UCSD-AML1 (cell line): ENCODE measurements around the gene SLC49A4.

Experiments
- DNase-seq: peaks from one replicate; lab custom pipeline; 2025; ENCODE audit not compliant: unreplicated experiment; lab: John Stamatoyannopoulos, UW

Gene SLC49A4

DNA sequence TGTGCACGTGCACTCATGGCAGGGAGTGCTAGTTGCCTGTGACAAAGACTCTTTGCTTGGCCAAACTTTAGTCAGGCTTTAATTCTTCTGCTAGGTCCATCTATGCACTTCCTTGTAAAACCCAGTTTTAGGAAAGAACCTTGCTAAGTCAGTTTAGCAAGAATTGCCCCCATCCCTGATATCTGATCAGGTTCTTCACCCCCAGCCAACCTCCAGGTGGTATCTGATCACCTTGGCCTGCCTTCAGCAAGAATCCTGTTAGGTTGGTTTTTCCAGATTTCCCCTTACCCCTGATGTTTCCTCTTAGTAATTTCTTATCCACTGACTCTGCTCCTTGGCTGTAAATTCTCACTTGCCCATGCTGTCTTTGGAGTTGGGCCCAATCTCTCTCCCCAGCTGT is 9.6 kb upstream of the SLC49A4 start:
- DNase-seq, result no peak

DNA sequence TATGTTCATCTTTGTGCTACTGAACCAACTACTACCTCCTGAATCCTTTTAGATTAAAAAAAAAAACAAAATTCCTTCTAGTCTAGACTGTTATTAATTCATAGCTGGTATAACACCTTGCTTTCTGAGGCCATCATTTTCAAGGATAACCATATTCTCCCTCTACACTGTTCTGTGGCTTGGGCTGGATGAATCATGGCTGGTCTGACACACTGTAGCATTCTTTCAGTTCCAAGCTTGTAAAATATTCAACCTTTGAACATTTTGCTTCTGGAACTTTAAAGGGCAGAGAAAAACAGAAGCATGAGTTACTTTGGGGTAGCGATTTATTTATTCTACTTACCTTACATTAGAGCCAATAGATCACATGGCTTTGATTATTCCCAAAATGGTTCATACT is 8.8 kb upstream of the SLC49A4 start:
- DNase-seq, result no peak

DNA sequence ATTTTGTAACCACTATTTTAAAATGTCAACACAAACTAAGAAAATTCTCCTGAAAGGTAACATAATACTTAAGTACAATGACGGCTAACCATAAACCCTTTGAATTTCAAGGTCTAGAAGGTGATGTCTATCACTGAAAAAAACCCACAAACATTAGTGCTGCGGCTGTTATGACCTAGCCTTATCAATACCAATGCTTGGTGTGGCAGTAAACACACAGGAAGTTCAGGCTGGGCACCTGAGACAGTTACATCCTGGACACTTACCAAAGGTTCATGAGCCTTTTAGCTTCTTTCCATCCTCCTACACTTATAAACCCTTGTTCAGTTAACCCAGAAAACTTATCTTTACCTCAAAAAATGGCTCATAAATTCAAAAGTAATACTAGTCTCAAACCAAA is 7.0 kb upstream of the SLC49A4 start:
- no peak for DNase-seq

DNA sequence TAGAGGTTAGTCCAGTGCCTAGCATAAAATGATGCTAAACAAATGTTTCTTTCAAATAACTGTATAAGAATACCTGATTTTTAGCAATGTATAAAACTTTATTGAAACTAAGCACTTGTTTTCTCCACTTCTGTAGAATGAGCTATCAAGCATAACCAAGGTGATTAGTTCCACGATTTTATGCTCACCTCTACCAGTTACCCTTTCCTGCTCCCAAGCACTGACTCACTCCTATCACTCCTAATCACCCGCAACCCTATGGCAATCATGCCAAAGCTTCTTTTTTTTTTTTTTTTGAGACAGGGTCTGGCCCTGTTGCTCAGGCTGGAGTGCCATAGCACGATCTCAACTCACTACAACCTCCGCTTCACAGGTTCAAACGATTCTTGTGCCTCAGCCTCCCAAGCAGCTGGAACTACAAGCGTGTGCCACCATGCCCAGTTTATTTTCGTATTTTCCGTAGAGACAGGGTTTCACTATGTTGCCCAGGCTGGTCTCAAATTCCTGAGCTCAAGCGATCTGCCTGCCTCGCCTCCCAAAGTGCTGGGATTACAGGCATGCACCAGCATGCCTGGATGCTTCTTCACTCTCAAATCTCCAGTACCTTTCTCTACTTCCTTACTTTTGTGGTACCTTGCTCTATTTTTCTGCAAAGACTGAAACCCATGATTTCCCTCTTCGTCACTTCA is 5.1 kb upstream of the SLC49A4 start:
- DNase-seq, result no peak

DNA sequence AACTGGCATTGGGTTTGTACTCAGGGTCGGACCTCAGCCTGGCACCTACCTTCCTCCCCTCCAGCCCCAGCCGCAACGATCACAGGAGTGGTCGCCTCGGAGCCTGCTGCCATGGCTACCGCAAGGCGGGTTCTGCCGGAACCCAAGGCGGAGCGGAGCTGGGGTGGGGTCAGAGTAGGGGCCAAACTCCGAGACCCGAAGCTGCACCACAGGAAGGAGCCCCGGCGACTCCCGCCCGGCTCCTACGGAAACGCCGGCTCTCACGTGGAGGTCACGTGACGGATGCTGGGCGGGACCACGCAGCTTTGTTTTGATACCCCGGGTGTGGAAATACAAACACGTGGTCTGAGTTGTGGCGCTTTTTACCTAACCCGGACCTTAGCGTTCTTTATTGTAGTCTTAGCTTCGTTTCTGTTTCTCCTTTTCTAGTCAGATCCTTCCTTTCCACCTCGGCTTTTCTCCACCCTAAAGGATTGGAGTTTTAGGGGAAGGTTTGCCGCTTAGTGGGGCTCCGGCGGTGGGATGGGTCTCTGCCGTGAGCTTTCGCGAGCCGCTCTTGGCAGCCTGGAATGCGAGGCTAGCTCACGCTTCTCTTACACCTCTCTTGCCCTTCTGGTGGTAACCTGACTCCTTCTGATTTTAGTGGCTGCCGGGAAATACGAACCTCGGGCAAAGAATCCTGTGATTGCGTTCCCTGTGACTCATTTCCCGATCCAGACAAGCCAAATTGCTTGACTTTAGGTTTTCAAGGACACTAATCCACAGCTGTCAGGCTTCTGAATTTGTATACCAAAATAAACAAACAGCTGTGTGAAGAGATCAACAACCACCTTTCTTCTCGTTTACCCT is 1.1 kb upstream of the SLC49A4 start, which contains the start of gene HSPBAP1:
HSPBAP1 (minus strand) TSS at position 264 of the 849 bp plus-strand sequence; CDS start at position 113, 151 bp downstream.
- DNase-seq, result no peak

DNA sequence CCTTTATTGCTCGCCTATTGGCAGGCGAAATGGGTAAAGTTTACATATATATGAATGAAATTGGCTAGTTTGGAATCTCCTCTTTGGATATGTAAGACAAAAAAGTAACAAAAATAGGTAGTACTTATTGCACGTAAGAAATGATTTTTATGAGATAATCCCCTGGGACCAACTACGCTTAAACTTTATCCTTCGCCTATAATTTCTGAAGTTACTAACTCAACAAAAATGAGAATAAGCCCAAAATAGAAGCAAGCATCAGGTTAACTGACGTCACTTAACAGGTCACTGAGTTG is 438 bp upstream of the SLC49A4 start:
- no peak for DNase-seq

DNA sequence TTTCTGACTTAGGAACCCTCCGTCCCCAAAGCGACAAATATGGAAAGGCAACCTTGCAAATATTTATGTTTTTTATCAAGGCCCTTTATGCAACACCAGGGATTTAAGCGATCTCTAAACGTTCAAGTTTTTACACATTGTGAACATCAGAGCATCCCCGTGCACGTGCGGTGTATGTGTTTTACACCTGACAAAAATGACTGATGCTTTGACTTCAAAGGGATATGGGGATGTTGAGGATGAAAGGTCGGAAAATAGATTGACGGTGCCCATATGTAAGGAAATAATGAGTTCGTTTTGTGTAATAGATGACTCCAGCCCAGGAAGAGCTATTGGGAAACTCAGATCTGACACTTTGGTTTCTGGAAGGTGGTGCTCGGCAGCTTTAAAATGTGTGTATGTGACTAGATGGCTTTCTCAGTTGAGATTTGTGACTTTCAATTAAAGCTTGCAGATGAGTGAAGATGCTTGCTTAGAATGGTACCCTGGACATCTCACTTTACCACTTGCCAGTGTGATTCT is 866 bp downstream of the SLC49A4 start:
- DNase-seq, result no peak

DNA sequence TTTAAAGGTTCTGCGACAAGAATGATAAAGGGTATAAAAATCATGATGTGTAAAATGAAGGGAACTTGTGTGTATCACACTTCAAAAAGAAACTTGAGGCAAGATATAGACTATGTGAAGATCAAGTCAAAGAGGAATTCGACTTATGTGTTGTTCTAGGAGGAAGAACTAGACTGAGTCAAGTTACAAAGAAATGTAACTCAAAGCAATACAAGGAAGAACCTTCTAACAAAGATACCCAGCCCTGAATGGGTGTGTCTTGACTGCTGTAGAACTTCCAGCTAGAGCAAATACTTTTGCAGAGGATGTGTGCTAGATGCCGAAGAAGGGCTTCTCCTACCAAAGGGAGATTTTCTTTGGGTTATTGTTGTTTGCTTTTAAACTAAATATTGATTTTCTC is 2.4 kb downstream of the SLC49A4 start:
- no peak for DNase-seq

DNA sequence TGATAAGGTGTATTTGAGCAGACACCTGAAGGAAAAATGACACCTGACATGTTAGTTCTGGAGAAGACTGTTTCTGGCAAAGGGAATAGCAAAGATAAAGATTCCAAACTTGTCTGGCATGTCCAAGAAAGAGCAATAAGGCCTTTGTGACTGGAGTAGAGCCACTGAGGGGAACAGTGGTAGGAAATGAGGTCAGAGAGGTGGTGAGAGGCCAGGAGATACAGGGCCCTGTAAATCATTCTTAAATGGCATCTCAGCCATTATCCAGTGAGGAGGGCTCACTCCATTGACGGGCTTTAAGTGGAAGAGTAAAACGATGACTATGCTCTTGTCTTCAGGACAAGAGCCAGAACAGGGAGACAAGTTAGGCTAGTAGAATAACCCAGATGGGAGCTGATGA is 4.5 kb downstream of the SLC49A4 start:
- no peak for DNase-seq

DNA sequence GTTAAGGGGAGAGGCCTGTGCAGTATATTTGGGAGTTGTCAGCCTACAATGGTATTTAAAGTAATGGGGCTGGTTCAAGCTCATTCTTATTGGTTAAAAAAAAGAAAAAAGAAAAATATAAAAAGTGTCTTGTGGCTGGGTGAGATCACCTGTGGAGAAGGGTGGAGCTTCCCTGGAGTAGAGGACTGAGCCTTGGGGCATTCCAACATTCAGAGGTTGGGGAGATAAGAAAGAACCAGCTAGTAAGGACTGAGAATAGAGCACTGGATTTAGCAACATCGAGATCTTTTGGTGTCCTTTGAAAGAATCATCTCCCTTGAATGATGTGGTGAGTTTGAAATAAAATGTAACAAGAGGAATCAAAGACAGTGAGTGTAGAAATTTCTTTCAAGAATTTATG is 5.2 kb downstream of the SLC49A4 start:
- DNase-seq, result no peak

DNA sequence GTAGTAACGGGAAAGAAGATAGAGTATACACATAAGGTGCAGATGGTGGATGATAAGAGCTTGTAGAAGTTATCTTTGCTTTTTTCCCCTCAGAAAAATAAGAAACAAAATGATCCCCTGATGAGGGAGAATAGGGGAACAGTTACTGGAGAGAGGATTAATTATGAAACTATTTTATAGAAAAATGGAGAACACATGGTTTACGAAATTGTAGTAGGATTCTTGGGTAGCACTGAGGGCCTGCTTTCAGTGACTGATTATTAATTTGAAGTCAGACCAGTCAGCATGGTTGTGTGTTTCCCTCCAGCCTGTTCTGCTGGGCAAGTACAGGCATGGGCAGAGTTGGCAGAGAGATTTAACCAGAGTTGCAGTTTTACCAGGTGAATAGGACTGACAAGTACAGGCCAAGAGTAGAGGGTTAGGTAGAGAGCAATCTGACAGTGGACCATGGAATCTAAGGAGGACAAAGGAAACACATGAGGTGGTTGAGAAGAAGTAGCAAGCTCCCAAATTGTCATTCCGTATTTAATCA is 5.9 kb downstream of the SLC49A4 start:
- no peak for DNase-seq

DNA sequence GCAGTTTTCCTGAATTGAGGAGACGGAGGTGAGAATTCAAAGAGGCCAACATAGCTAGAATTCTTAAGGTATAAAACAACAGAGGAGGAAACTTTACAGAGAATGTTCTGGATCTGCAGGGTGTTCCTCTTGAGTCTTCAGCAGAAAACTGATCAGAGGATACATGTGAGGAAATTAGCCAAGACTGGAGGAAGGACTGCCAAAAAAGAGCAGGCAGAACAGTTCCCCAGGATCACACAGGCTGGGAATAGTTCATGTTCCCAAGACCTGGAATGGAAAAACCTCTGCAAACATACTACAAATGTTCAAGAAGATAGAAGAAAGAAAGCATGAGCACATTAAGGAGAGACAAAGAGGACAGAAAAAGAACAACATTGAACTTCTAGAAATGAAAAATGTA is 7.5 kb downstream of the SLC49A4 start:
- no peak for DNase-seq

DNA sequence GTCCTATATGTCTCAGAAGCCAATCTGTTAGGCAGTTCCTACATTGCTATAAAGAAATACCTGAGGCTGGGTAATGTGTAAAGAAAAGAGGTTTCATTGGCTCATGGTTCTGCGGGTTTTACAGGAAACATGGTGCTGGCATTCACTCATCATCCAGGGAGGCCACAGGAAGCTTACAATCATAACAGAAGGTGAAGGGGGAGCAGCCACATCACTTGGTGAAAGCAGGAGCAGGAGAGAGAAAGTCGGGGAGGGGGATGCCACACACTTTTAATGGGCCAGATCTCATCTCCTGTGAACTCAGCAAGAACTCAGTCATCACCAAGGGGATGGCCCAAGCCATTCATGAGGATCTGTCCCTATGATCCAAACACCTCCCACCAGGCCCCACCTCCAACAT is 9.1 kb downstream of the SLC49A4 start:
- DNase-seq, result no peak

DNA sequence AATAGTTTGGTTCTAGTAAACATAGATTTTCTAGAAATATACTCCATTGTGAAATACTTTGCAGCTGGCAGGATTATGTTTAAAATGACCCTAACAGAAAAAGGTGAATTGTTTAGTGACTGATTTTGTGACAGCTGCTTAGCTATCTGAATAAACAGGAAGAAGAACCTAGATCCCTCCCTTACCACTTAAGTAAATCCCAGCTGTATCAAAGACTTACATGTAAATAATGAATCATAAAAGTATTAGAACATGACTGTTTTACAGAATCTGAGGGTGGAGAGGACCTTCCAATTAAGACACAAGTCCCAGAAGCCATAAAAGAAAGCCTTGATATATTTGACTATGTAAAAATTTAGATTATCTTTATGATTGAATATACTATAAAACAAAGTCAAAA is 15.9 kb downstream of the SLC49A4 start:
- DNase-seq, result no peak

DNA sequence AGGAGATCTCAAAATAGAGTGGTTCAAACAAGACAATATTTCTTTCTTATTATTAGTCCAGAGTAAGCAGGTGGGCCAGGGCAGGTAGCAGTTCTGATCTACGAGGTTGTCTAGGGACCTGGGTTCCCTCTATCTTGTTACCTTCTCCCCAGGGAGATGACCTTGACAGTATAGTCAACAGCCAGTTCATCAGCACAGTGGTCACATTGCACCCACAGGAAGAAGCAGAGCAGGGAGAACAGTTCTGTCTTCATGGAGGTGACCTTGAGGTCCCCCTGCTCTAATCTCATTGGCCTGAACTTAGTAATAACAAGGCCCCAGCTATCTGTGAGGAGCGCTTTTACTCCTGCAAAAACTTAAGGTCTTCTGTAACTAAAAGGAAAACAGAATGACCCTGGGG is 21.7 kb downstream of the SLC49A4 start:
- no peak for DNase-seq

DNA sequence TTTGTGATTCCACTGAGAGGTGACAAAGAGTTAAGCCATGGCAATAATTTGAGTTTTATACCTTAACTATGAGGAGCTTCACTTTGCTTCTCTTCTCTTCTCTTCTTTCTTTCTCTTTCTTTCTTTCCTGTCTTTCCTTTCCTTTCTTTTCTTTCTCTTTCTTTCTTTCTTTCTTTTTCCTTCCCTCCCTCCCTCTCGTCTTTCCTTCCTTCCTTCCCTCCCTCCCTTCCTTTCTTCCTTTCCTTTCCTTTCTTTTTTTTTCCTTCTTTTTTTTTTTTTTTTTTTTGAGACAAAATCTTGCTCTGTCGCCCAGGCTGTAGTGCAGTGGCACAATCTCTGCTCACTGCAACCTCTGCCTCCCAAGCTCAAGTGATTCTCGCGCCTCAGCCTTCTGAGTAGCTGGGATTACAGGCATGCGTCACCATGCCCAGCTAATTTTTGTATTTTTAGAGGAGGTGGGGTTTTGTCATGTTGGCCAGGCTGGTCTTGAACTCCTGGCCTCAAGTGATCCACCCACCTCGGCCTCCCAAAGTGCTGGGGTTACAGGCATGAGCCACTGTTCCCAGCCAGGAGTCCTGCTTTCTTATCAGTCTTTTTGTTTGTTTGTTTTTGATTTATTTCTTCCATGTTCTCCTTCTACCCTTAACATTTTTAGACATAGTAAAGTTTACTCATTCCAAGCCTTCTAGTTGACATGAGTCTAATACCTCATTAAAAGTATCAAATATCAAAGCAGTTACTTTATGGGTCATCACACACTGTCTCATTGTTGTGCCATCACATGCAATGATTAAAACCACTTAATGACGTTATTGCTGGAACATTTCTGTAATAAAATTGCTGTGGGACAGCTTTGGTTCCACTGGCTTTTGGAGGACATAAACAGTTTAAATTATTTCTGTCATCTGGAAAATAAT is 29.9 kb downstream of the SLC49A4 start:
- no peak for DNase-seq

DNA sequence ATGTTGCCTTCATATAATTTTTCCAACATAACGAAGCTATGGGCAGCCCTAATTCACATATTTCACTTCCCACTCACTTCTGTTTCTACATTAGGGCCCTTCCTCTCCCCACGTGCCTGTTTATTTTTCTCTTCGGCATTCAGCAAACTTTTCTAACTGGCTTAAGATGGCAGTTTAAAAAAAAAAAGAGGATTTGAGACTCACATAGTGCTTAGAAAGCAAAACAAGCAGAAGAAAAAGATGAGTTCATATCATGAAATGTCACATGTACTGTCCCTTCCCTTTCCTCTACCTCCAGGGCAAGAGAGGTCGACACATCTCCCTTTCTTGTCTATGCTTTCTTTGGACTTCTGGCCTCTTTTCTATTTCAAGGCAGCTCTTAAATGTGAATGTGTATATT is 30.6 kb downstream of the SLC49A4 start:
- DNase-seq, result no peak

DNA sequence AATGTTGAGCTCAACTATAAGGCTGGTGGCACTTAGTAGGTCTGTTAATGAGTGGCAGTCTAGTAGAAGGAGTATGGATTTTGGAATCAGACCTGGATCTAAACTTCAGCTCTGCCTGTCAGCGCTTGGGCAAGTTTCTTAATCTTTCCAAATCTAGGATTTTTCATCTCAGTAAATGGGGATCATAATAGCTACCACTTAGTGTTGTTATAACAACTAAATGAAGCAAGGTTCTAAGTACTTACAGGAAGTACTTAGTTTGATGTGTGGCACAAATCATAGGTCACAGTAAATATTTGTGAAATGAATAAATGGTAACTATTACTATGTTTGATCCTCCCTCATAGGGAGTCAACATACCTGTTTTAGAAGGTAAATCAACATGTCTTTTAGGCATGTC is 31.4 kb downstream of the SLC49A4 start:
- DNase-seq, result no peak

DNA sequence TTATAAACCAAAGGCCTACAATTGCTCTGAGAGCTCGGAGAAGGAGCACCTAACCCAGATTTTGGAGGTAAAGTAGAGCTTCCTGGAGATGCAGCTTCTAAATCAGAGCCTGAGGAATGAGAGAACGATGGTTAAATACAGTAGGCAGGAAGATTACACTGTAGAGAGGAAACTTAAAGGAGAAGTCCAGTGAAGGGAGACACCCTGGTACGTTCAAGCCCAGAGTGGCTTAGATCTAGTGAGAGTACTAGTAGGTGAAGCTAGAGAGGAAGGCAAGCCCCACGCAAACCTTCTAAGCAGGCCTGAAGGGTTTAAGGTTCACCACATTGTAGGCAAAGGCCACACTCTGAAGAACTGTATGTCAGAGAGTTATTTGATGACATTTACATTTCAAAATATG is 33.4 kb downstream of the SLC49A4 start:
- DNase-seq, result no peak

DNA sequence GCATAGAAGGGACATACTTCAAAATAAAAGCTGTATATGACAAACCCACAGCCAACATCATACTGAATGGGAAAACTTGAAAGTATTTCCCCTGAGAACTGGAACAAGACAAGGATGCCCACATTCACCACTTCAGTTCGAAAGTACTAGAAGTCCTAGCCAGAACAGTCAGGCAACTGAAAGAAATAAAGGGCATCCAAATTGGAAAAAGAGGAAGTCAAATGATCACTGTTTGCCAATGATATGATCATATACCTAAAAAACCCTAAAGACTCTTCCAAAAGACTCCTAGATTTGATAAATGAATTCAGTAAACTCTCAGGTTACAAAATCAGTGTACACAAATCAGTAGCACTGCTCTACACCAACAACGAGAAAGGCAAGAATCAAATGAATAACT is 40.7 kb downstream of the SLC49A4 start:
- DNase-seq, result no peak

DNA sequence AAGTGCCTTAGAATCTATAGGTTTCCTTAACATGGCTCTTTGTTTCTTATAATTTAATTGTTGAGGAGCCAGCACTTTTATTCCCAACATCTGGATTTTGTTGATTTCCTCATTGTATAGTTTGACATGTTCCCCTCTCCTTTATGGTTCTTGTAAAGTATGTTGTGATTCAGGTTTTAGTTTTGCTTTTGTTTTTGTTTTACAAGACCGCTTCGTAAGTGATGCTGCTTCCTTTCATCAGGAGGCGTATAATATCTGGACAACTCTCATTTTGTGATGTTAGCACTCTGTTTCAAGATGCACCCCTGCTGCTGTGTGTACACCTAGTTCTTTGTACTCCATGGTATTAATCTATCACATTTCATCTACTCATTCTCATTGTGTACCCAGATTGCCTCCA is 48.7 kb downstream of the SLC49A4 start:
- no peak for DNase-seq
